B cell (primary cell): Measurements from ENCODE around the gene LRP11. TPM values are rescaled to one million over a fixed set of nuclear protein-coding genes. Genes with fewer than 3 reads are reported as not detected.

Experiments used
- ATAC-seq: fragments of 200-7000 bp; cut with Tn5 transposase; one replicate; pipeline ENCODE4 v1.10.0; 2021; ENCODE audit warnings: low read depth, mild to moderate bottlenecking, moderate number of reproducible peaks, moderate library complexity
- CTCF ChIA-PET: fragments of 350-600 bp; sonication (Branson Sonifier 250); formaldehyde crosslinking; loops from one replicate; lab custom pipeline; 2021; ENCODE audit warnings: antibody characterized with exemption, inconsistent platforms; lab: Charles Lee
- POLR2A ChIA-PET: fragments of 350-600 bp; sonication (Branson Sonifier 250); formaldehyde crosslinking; loops from one replicate; lab custom pipeline; 2021; ENCODE audit warnings: antibody characterized with exemption; lab: Charles Lee
- DNase-seq: peaks from one replicate; pipeline ENCODE4 v3.0.0; 2013
- H2AFZ ChIP-seq: 2 replicates; pipeline ENCODE4 v1.6.1; 2012; ENCODE audit warnings: mild to moderate bottlenecking, low read depth, low read length; ENCODE audit not compliant: insufficient read depth, poor library complexity, severe bottlenecking
- H3K27ac ChIP-seq, 2 donors: 1 replicate in 1 of 2; 2 replicates in 1 of 2; pipeline ENCODE4 v1.5.1; 2012 to 2013; ENCODE audit warnings: low read length in 2 of 2, mild to moderate bottlenecking in 2 of 2, moderate library complexity in 1 of 2
- H3K27me3 ChIP-seq, 4 experiments: fragments of 200-600 bp in 1 of 4; sonication (generic) in 1 of 4; replicated peaks in 1 of 4; 1 replicate in 2 of 4; 2 replicates in 2 of 4; pipeline versions ENCODE4 v1.6.1 to v1.7.0; 2013 to 2016; ENCODE audit warnings: low read length in 3 of 4, mild to moderate bottlenecking in 2 of 4, mixed read lengths in 1 of 4, moderate library complexity in 1 of 4; ENCODE audit not compliant: insufficient read depth in 4 of 4, control insufficient read depth in 3 of 4; ENCODE audit errors: control extremely low read depth in 1 of 4
- H3K36me3 ChIP-seq, 2 experiments: replicated peaks in 1 of 2; 1 replicate in 1 of 2; 2 replicates in 1 of 2; pipeline versions ENCODE4 v1.6.1 to v1.7.1; 2013; ENCODE audit warnings: low read length in 1 of 2; ENCODE audit not compliant: insufficient read depth in 2 of 2, control insufficient read depth in 1 of 2; ENCODE audit errors: control extremely low read depth in 1 of 2, extremely low read depth in 1 of 2
- H3K4me1 ChIP-seq, 2 donors: fragments of 200-600 bp in 1 of 2; sonication (generic) in 1 of 2; 1 replicate in 1 of 2; 2 replicates in 1 of 2; pipeline versions ENCODE4 v1.5.1 to v1.6.1; 2013 to 2017; ENCODE audit warnings: low read length in 2 of 2; ENCODE audit not compliant: control insufficient read depth in 2 of 2, insufficient read depth in 2 of 2
- H3K4me2 ChIP-seq: replicated peaks from 2 replicates; pipeline ENCODE3; 2012; ENCODE audit warnings: mild to moderate bottlenecking, low read depth, low read length; ENCODE audit not compliant: poor library complexity, severe bottlenecking
- H3K4me3 ChIP-seq, 5 experiments: fragments of 200-600 bp in 1 of 5; sonication (generic) in 1 of 5; 1 replicate in 3 of 5; 2 replicates in 2 of 5; pipeline versions ENCODE4 v1.5.1 to v1.7.0; 2011 to 2016; ENCODE audit warnings: low read length in 4 of 5, mild to moderate bottlenecking in 4 of 5, low read depth in 2 of 5, control low read depth in 1 of 5, moderate library complexity in 1 of 5; ENCODE audit not compliant: insufficient read depth in 1 of 5; ENCODE audit errors: control extremely low read depth in 1 of 5, extremely low read depth in 1 of 5
- H3K79me2 ChIP-seq: fragments of 200-600 bp; sonication (generic); one replicate; pipeline ENCODE4 v1.6.0; 2016; ENCODE audit warnings: low read length; ENCODE audit not compliant: control insufficient read depth, insufficient read depth
- H3K9ac ChIP-seq: fragments of 200-600 bp; sonication (generic); 2 replicates; pipeline ENCODE4 v1.6.1; 2017; ENCODE audit warnings: mild to moderate bottlenecking, low read length, moderate library complexity
- H3K9me3 ChIP-seq, 3 donors: one replicate each; pipeline versions ENCODE4 v1.6.1 to v1.7.1; 2013; ENCODE audit warnings: low read length in 2 of 3; ENCODE audit not compliant: control insufficient read depth in 2 of 3, insufficient read depth in 1 of 3; ENCODE audit errors: control extremely low read depth in 1 of 3
- H4K20me1 ChIP-seq: 2 replicates; pipeline ENCODE4 v1.6.0; 2012; ENCODE audit warnings: mild to moderate bottlenecking, low read length; ENCODE audit not compliant: insufficient read depth, control insufficient read depth, poor library complexity, severe bottlenecking
- H3K27ac Mint-ChIP-seq: one replicate; pipeline ENCODE4 v1.8.0; 2021; ENCODE audit warnings: mixed read lengths
- H3K27me3 Mint-ChIP-seq: one replicate; pipeline ENCODE4 v1.8.0; 2021; ENCODE audit warnings: mixed read lengths
- H3K4me1 Mint-ChIP-seq: one replicate; pipeline ENCODE4 v1.8.0; 2021; ENCODE audit warnings: mixed read lengths
- H3K4me3 Mint-ChIP-seq: one replicate; pipeline ENCODE4 v1.8.0; 2021; ENCODE audit warnings: mixed read lengths
- H3K9me3 Mint-ChIP-seq: one replicate; pipeline ENCODE4 v1.8.0; 2022; ENCODE audit warnings: mixed read lengths; ENCODE audit not compliant: insufficient read depth
- EZH2 ChIP-seq: IDR thresholded peaks from 2 replicates; pipeline ENCODE4 v1.6.1; 2012; ENCODE audit warnings: borderline replicate concordance, low read depth, mild to moderate bottlenecking, moderate library complexity, low read length; ENCODE audit not compliant: insufficient read depth, poor library complexity, severe bottlenecking
- WGBS: methylation state at CpG from one replicate; pipeline ENCODE4 v1.1.5; 2013; ENCODE audit warnings: missing lambda C conversion rate; ENCODE audit not compliant: insufficient coverage; 5-methylcytosine and 5-hydroxymethylcytosine counted together
- intact Hi-C: fragments of 100-400 bp; cut with micrococcal nuclease; formaldehyde crosslinking; loops from one replicate; pipeline ENCODE4 v1.10.0; 2022
- polyA plus RNA-seq: library from polyadenylated mRNA; depleted of rRNA; stranded (reverse); fragments of >200 nt; gene quantifications from 2 replicates; pipeline ENCODE4 v1.2.3, GENCODE V29; 2012
- total RNA-seq, 2 donors: library from RNA; stranded (reverse); fragments of 120-200 nt in 1 of 2; gene quantifications; 1 replicate in 1 of 2; 2 replicates in 1 of 2; pipeline versions ENCODE4 v1.2.3 to v1.2.4, GENCODE V29; 2013 to 2022
- TF ChIP-seq, protein P1 (sequence below): fragments of 200-600 bp; IDR thresholded peaks from one replicate; pipeline ENCODE4 v1.8.0; 2022; ENCODE audit warnings: antibody characterized with exemption, mild to moderate bottlenecking

The LRP11 gene
- total and polyA plus RNA-seq, 2 donors (not counting 1 experiment from before 2014, with no cell fraction given), result 0.34 to 1.2 TPM

- Mint-ChIP-seq H3K27ac (no peak overlapping the region), H3K9me3 (no peaks in the 10 kb centered on the region), H3K4me3 (no peak overlapping the region), H3K4me1 (no peaks in the 10 kb centered on the region), H3K27me3 (peaks cover 20% of the 10 kb centered on the region)
- H3K4me2 ChIP-seq, result no peak overlapping the region
- intact Hi-C loops, result no loop called here
- H3K9me3 ChIP-seq, result no peaks in the 10 kb centered on the region
- no peaks in the 10 kb centered on the region for H3K36me3 ChIP-seq
- no peak for TF ChIP-seq EZH2
- TF ChIP-seq, protein P1, sequence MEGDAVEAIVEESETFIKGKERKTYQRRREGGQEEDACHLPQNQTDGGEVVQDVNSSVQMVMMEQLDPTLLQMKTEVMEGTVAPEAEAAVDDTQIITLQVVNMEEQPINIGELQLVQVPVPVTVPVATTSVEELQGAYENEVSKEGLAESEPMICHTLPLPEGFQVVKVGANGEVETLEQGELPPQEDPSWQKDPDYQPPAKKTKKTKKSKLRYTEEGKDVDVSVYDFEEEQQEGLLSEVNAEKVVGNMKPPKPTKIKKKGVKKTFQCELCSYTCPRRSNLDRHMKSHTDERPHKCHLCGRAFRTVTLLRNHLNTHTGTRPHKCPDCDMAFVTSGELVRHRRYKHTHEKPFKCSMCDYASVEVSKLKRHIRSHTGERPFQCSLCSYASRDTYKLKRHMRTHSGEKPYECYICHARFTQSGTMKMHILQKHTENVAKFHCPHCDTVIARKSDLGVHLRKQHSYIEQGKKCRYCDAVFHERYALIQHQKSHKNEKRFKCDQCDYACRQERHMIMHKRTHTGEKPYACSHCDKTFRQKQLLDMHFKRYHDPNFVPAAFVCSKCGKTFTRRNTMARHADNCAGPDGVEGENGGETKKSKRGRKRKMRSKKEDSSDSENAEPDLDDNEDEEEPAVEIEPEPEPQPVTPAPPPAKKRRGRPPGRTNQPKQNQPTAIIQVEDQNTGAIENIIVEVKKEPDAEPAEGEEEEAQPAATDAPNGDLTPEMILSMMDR, result no peak
- 100% methylated on average over 1 of the region's 1 CpG for WGBS
- H3K79me2 ChIP-seq, result no peaks in the 10 kb centered on the region
- H3K4me1 ChIP-seq, result no peaks in the 10 kb centered on the region
- DNase-seq (no peak), ATAC-seq (no peak)
- no peaks in the 10 kb centered on the region for H3K27me3 ChIP-seq
- H4K20me1 ChIP-seq, result no peaks in the 10 kb centered on the region
- H3K4me3 ChIP-seq, result no peak overlapping the region
- H2AFZ ChIP-seq, result no peak overlapping the region
- ChIA-PET POLR2A (no interaction called here), CTCF (interaction anchor here (1.3 kb wide), 1 partner anchor 13 kb away, joined by 4 read pairs; no protein-coding TSS in a partner anchor)
- no peak overlapping the region for H3K27ac ChIP-seq
- no peak overlapping the region for H3K9ac ChIP-seq
These were observed 42.7 kb downstream of the LRP11 start for GRCh38 chr6:149821492-149821891.

- Mint-ChIP-seq H3K27ac (no peak overlapping the region), H3K4me3 (no peak overlapping the region), H3K4me1 (no peaks in the 10 kb centered on the region), H3K9me3 (no peaks in the 10 kb centered on the region), H3K27me3 (peaks cover 16% of the 10 kb centered on the region)
- ChIA-PET CTCF (interaction anchor here (0.6 to 1.3 kb wide), 2 partner anchors 10 to 11 kb away, joined by 3 to 6 read pairs; no protein-coding TSS in a partner anchor), POLR2A (no interaction called here)
- intact Hi-C loops, result no loop called here
- no peak overlapping the region for H2AFZ ChIP-seq
- H3K4me2 ChIP-seq, result no peak overlapping the region
- no peak overlapping the region for H3K4me3 ChIP-seq
- H3K36me3 ChIP-seq, result no peaks in the 10 kb centered on the region
- H3K27ac ChIP-seq, result no peak overlapping the region
- TF ChIP-seq, protein P1, result no peak
- no peak for TF ChIP-seq EZH2
- no peaks in the 10 kb centered on the region for H3K4me1 ChIP-seq
- no peaks in the 10 kb centered on the region for H4K20me1 ChIP-seq
- WGBS, result 98% methylated on average over 5 of the region's 7 CpGs
- H3K9ac ChIP-seq, result no peak overlapping the region
- H3K9me3 ChIP-seq, result no peaks in the 10 kb centered on the region
- DNase-seq (no peak), ATAC-seq (no peak)
- no peaks in the 10 kb centered on the region for H3K27me3 ChIP-seq
- H3K79me2 ChIP-seq, result no peaks in the 10 kb centered on the region
These were observed 43.7 kb downstream of the LRP11 start for GRCh38 chr6:149820506-149820905.
